K562 treated with DMSO at 1 percent for 12 hours (cell line): ENCODE results near the gene BTNL9. TPM values are rescaled to one million over a fixed set of nuclear protein-coding genes. Genes with fewer than 3 reads are reported as not detected.

Experiments
- total RNA-seq: library from RNA; unstranded; fragments of 300-600 nt; gene quantifications from 2 replicates; pipeline ENCODE4 v1.2.3, GENCODE V29; 2022; ENCODE audit not compliant: insufficient read depth

Gene BTNL9
- total RNA-seq = 17.9 and 40.8 TPM in 2 replicates

GRCh38 chr5:181039931-181040630 lies at the start of gene BTNL9:
Gene BTNL9 (plus strand): TSS chr5:181040266. CDS start chr5:181045490, 5,224 bp downstream.

Other genes starting within 250 kb of the BTNL9 start
- 109 and 136 TPM in 2 replicates for gene MGAT1, start 237.5 kb upstream of the BTNL9 start, total RNA-seq
- 8.8 and 19.1 TPM in 2 replicates for gene ZFP62, start 179.0 kb upstream of the BTNL9 start, total RNA-seq
- gene BTNL8, start 141.1 kb upstream of the BTNL9 start, total RNA-seq = not detected in 2 replicates
- gene BTNL3, start 51.4 kb upstream of the BTNL9 start, total RNA-seq = not detected in 2 replicates
- not detected in 2 replicates for gene OR2V1, start 90.9 kb downstream of the BTNL9 start, total RNA-seq
- gene OR2V2, start 107.3 kb downstream of the BTNL9 start, total RNA-seq = not detected in 2 replicates
- 6.0 and 6.8 TPM in 2 replicates for gene TRIM7, start 164.9 kb downstream of the BTNL9 start, total RNA-seq
- gene TRIM41, start 183.0 kb downstream of the BTNL9 start, total RNA-seq = 18.9 and 20.7 TPM in 2 replicates
- gene RACK1, start 203.6 kb downstream of the BTNL9 start, total RNA-seq = 6,514 and 7,340 TPM in 2 replicates
- 5.1 and 15.1 TPM in 2 replicates for gene TRIM52, start 220.9 kb downstream of the BTNL9 start, total RNA-seq